ENCODE results near the gene SWI5.
"Not testable (repeated sequence)": the region's sequence is repeated elsewhere in the genome, so short reads cannot be mapped to it uniquely, and the experiment has no call there.

Gene SWI5

GRCh38 chr9:128276008-128276573 lies at the start of gene SWI5:
TSS of gene SWI5 (plus strand) at chr9:128276276.
- FAIRE-seq (peak; percentile 91), DNase-seq (ENCODE audit: low spot score) (peak; percentile 99)

- no peak for FAIRE-seq
- DNase-seq (ENCODE audit: low spot score): no peak
These were observed 49.7 kb upstream of the SWI5 start for GRCh38 chr9:128226412-128226801.

GRCh38 chr9:128230897-128231296 lies 45.2 kb upstream of the SWI5 start:
- FAIRE-seq: not testable (repeated sequence)

GRCh38 chr9:128231638-128232527 lies 44.2 kb upstream of the SWI5 start:
- FAIRE-seq (no peak), DNase-seq (ENCODE audit: low spot score) (no peak)

More at GRCh38 chr9:128230897-128231296, 45.2 kb upstream of the SWI5 start:
- DNase-seq (ENCODE audit: low spot score): not testable (repeated sequence)

- DNase-seq (ENCODE audit: low spot score): no peak
- no peak for FAIRE-seq
These were observed 43.3 kb upstream of the SWI5 start for GRCh38 chr9:128232528-128233428.

- no peak for FAIRE-seq
- DNase-seq (ENCODE audit: low spot score): no peak
These were observed 42.2 kb upstream of the SWI5 start for GRCh38 chr9:128233817-128234406.

GRCh38 chr9:128242124-128242523 lies 34.0 kb upstream of the SWI5 start:
- DNase-seq (ENCODE audit: low spot score) (no peak), FAIRE-seq (no peak)

GRCh38 chr9:128242828-128243214 lies 33.3 kb upstream of the SWI5 start:
- FAIRE-seq: no peak
- no peak for DNase-seq (ENCODE audit: low spot score)

GRCh38 chr9:128243215-128244018 lies 32.7 kb upstream of the SWI5 start:
- FAIRE-seq: no peak
- DNase-seq (ENCODE audit: low spot score): no peak

GRCh38 chr9:128244091-128244836 lies 31.8 kb upstream of the SWI5 start:
- DNase-seq (ENCODE audit: low spot score) (no peak), FAIRE-seq (no peak)

GRCh38 chr9:128244837-128245231 lies 31.2 kb upstream of the SWI5 start:
- DNase-seq (ENCODE audit: low spot score): no peak
- no peak for FAIRE-seq

GRCh38 chr9:128245421-128246151 lies 30.5 kb upstream of the SWI5 start:
- FAIRE-seq (no peak), DNase-seq (ENCODE audit: low spot score) (no peak)

- FAIRE-seq (no peak), DNase-seq (ENCODE audit: low spot score) (no peak)
These were observed 29.6 kb upstream of the SWI5 start for GRCh38 chr9:128246471-128246870.

GRCh38 chr9:128247226-128247803 lies 28.8 kb upstream of the SWI5 start:
- FAIRE-seq (no peak), DNase-seq (ENCODE audit: low spot score) (no peak)

- no peak for FAIRE-seq
- no peak for DNase-seq (ENCODE audit: low spot score)
These were observed 26.5 kb upstream of the SWI5 start for GRCh38 chr9:128249558-128249907.

GRCh38 chr9:128249908-128250838 lies 25.9 kb upstream of the SWI5 start:
- FAIRE-seq (no peak), DNase-seq (ENCODE audit: low spot score) (peak; percentile 79)

- FAIRE-seq: no peak
- no peak for DNase-seq (ENCODE audit: low spot score)
These were observed 25.0 kb upstream of the SWI5 start for GRCh38 chr9:128250839-128251731.

Data from urothelium cell line (cell line).